Keratinocyte (primary cell): Measurements from ENCODE around the gene DHX57. TPM values are rescaled to one million over a fixed set of nuclear protein-coding genes. Genes with fewer than 3 reads are reported as not detected.

Experiments
- DNase-seq: peaks from one replicate; pipeline ENCODE4 v3.0.0-alpha.2; 2011; ENCODE audit warnings: low read depth, missing footprints, low spot score
- FAIRE-seq: peaks from 2 replicates; lab custom pipeline; 2011; peaks lifted over from hg19 to GRCh38; lab: Jason Lieb, UNC
- H2AFZ ChIP-seq: 2 replicates; pipeline ENCODE4 v1.6.0; 2012; ENCODE audit warnings: low read length, control low read depth, inconsistent platforms; ENCODE audit not compliant: control insufficient read depth
- H3K27ac ChIP-seq: 2 replicates; pipeline ENCODE4 v1.5.1; 2011; ENCODE audit warnings: low read length; ENCODE audit not compliant: control insufficient read depth, insufficient read depth
- H3K27me3 ChIP-seq: 3 replicates; pipeline ENCODE4 v1.6.0; 2011; ENCODE audit warnings: low read length; ENCODE audit not compliant: control insufficient read depth, insufficient read depth; ENCODE audit errors: extremely low read depth
- H3K36me3 ChIP-seq, 2 experiments: 2 replicates in 1 of 2; 3 replicates in 1 of 2; pipeline ENCODE4 v1.5.1; 2011; ENCODE audit warnings: low read length in 2 of 2, mild to moderate bottlenecking in 1 of 2; ENCODE audit not compliant: control insufficient read depth in 2 of 2, insufficient read depth in 2 of 2; ENCODE audit errors: extremely low read depth in 1 of 2
- H3K4me1 ChIP-seq: 3 replicates; pipeline ENCODE4 v1.5.1; 2011; ENCODE audit warnings: low read length; ENCODE audit not compliant: control insufficient read depth, insufficient read depth; ENCODE audit errors: extremely low read depth
- H3K4me2 ChIP-seq: 3 replicates; pipeline ENCODE4 v1.6.0; 2011; ENCODE audit warnings: low read depth, low read length; ENCODE audit not compliant: control insufficient read depth, insufficient read depth; ENCODE audit errors: extremely low read depth
- H3K4me3 ChIP-seq, 3 experiments: fragments of 200-600 bp in 1 of 3; sonication (generic) in 1 of 3; 2 replicates in 2 of 3; 3 replicates in 1 of 3; pipeline ENCODE4 v1.5.1; 2011 to 2016; ENCODE audit warnings: low read length in 3 of 3, mild to moderate bottlenecking in 3 of 3, control low read depth in 2 of 3, inconsistent platforms in 1 of 3, low read depth in 1 of 3, mixed read lengths in 1 of 3, mixed run types in 1 of 3, moderate library complexity in 1 of 3; ENCODE audit not compliant: control insufficient read depth in 2 of 3, insufficient read depth in 2 of 3; ENCODE audit errors: extremely low read depth in 1 of 3
- H3K79me2 ChIP-seq: 2 replicates; pipeline ENCODE4 v1.6.0; 2012; ENCODE audit warnings: low read length; ENCODE audit not compliant: control insufficient read depth, insufficient read depth
- H3K9ac ChIP-seq: 3 replicates; pipeline ENCODE4 v1.6.0; 2011; ENCODE audit warnings: low read length; ENCODE audit not compliant: control insufficient read depth, insufficient read depth; ENCODE audit errors: extremely low read depth
- H3K9me1 ChIP-seq: 3 replicates; pipeline ENCODE4 v1.6.0; 2011; ENCODE audit warnings: low read length; ENCODE audit not compliant: control insufficient read depth, insufficient read depth; ENCODE audit errors: extremely low read depth
- H3K9me3 ChIP-seq: 2 replicates; pipeline ENCODE4 v1.5.1; 2012; ENCODE audit warnings: low read depth, low read length; ENCODE audit not compliant: control insufficient read depth
- H4K20me1 ChIP-seq: 3 replicates; pipeline ENCODE4 v1.6.0; 2011; ENCODE audit warnings: low read length; ENCODE audit not compliant: control insufficient read depth, insufficient read depth; ENCODE audit errors: extremely low read depth
- CTCF ChIP-seq, 3 experiments: IDR thresholded peaks in 1 of 3; conservative IDR thresholded peaks in 1 of 3; optimal IDR thresholded peaks in 1 of 3; 2 replicates in 2 of 3; 3 replicates in 1 of 3; pipeline versions ENCODE3 to v1.5.1; 2011; ENCODE audit warnings: low read length in 3 of 3, mild to moderate bottlenecking in 3 of 3, moderate library complexity in 2 of 3, control low read depth in 1 of 3, inconsistent platforms in 1 of 3; ENCODE audit not compliant: insufficient read depth in 2 of 3; ENCODE audit errors: extremely low read depth in 1 of 3
- EZH2 ChIP-seq: IDR thresholded peaks from one replicate; pipeline ENCODE4 v1.6.1; 2012; ENCODE audit warnings: inconsistent platforms, mild to moderate bottlenecking, low read length, moderate library complexity
- dilution Hi-C: fragments of 300-500 bp; cut with MboI; formaldehyde crosslinking; loops from one replicate; pipeline ENCODE4 v1.7.0; 2020; ENCODE audit warnings: low sequenced_read_pairs; ENCODE audit not compliant: extremely low pct_ligation_motif_present
- polyA plus RNA-seq, 5 experiments: library from polyadenylated mRNA; depleted of rRNA in 3 of 5; stranded (reverse) in 3 of 5; stranded (forward) in 1 of 5; unstranded in 1 of 5; fragments of >200 nt; gene quantifications; 1 replicate in 1 of 5; 2 replicates in 3 of 5; 3 replicates in 1 of 5; pipeline versions ENCODE4 v1.2.1 to v1.2.3, GENCODE V29; 2011 to 2012; ENCODE audit warnings: missing spikeins in 2 of 5, low read depth in 1 of 5, low replicate concordance in 1 of 5

Gene DHX57
- polyA plus RNA-seq, 1 donor (not counting 4 experiments of a cell fraction or from before 2014, with no cell fraction given), result 19.0 TPM

- H3K27ac ChIP-seq, result no peak overlapping the region
- H2AFZ ChIP-seq, result no peak overlapping the region
- H3K4me1 ChIP-seq, result no peaks in the 10 kb centered on the region
- no peak overlapping the region for H3K9ac ChIP-seq
- FAIRE-seq (no peak), DNase-seq (no peak)
- dilution Hi-C loops, result no loop called here
- H3K79me2 ChIP-seq, result no peaks in the 10 kb centered on the region
- TF ChIP-seq EZH2 (no peak), CTCF (optimal IDR thresholded peaks at IDR 0.05 in 1 of 3, IDR thresholded peaks at IDR 0.05 in 1 of 3, conservative IDR thresholded peaks at IDR 0.05 in 1 of 3; ENCODE audit: extremely low read depth in 1 of 3, insufficient read depth in 2 of 3, low read length in 3 of 3) (no peak)
- H4K20me1 ChIP-seq, result no peaks in the 10 kb centered on the region
- no peaks in the 10 kb centered on the region for H3K9me1 ChIP-seq
- H3K27me3 ChIP-seq, result no peaks in the 10 kb centered on the region
- no peaks in the 10 kb centered on the region for H3K9me3 ChIP-seq
- no peaks in the 10 kb centered on the region for H3K36me3 ChIP-seq
- no peak overlapping the region for H3K4me2 ChIP-seq
- no peak overlapping the region for H3K4me3 ChIP-seq
Observed at GRCh38 chr2:38898256-38898655, 22.5 kb upstream of the DHX57 start.

GRCh38 chr2:38892819-38893218 is 17.1 kb upstream of the DHX57 start:
- DNase-seq (no peak), FAIRE-seq (no peak)
- Histone ChIP-seq H3K27ac (no peak overlapping the region), H3K4me2 (no peak overlapping the region), H3K4me3 (no peak overlapping the region), H3K9me3 (no peaks in the 10 kb centered on the region), H3K27me3 (no peaks in the 10 kb centered on the region), H3K9ac (no peak overlapping the region), H2AFZ (no peak overlapping the region), H3K79me2 (no peaks in the 10 kb centered on the region), H4K20me1 (no peaks in the 10 kb centered on the region), H3K4me1 (no peaks in the 10 kb centered on the region), H3K36me3 (no peaks in the 10 kb centered on the region), H3K9me1 (no peaks in the 10 kb centered on the region)
- TF ChIP-seq EZH2 (no peak), CTCF (optimal IDR thresholded peaks at IDR 0.05 in 1 of 3, IDR thresholded peaks at IDR 0.05 in 1 of 3, conservative IDR thresholded peaks at IDR 0.05 in 1 of 3; ENCODE audit: extremely low read depth in 1 of 3, insufficient read depth in 2 of 3, low read length in 3 of 3) (no peak)
- dilution Hi-C loops, result no loop called here
